Urinary bladder (tissue), 4 donors: ENCODE measurements around the gene COL4A3. TPM values are rescaled to one million over a fixed set of nuclear protein-coding genes. Genes with fewer than 3 reads are reported as not detected.
"Not testable (repeated sequence)": the region's sequence is repeated elsewhere in the genome, so short reads cannot be mapped to it uniquely, and the experiment has no call there.

Experiments used
- DNase-seq: peaks from one replicate; pipeline ENCODE4 v3.0.0-alpha.2; 2015; ENCODE audit errors: extremely low spot score
- H3K27ac ChIP-seq: one replicate; pipeline ENCODE4 v1.5.1; 2013; ENCODE audit warnings: low read depth, mild to moderate bottlenecking, moderate library complexity
- H3K36me3 ChIP-seq: one replicate; pipeline ENCODE4 v1.6.1; 2013; ENCODE audit warnings: mild to moderate bottlenecking, moderate library complexity; ENCODE audit not compliant: insufficient read depth
- H3K4me1 ChIP-seq: one replicate; pipeline ENCODE4 v1.6.1; 2013; ENCODE audit warnings: mild to moderate bottlenecking, moderate library complexity; ENCODE audit not compliant: insufficient read depth
- H3K4me3 ChIP-seq: one replicate; pipeline ENCODE4 v1.5.1; 2013; ENCODE audit warnings: low read depth, low read length
- WGBS: extraction: QIAGEN DNeasy Blood & Tissue Kit; methylation state at CpG from one replicate; pipeline ENCODE4 v1.1.7; 2013; 5-methylcytosine and 5-hydroxymethylcytosine counted together
- polyA plus RNA-seq: library from polyadenylated mRNA; stranded (reverse); fragments of 200-250 nt; gene quantifications from one replicate; pipeline ENCODE4 v1.2.3, GENCODE V29; 2013
- total RNA-seq: library from RNA; depleted of rRNA; stranded (reverse); fragments of >200 nt; gene quantifications from one replicate; pipeline ENCODE4 v1.2.3, GENCODE V29; 2014
- donor health status: healthy with polysubstance abuse.
- donor health status: healthy.

The COL4A3 gene
- total and polyA plus RNA-seq, 2 donors, result 0.74 to 1.4 TPM

DNA sequence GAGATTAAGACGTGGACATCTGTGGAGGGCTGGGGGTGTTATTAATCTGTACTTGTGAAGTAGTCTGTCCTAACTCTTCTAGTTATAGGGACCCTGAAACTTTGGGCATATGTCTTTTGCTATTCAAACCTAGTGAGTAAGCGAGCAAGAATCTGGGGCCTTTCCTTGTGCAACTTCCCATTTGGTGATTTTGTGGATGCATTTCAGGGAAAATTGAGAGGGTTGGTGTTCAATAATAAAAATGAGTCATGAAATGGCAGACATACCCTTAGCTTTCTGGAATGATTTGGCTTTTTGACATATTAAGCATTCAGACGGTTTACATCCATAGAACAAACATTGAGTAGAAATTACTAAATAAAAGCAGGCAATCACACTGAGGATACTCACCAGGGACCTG, 17.4 kb upstream of the COL4A3 start:
- H3K36me3 ChIP-seq, result no peaks in the 10 kb centered on the region
- no peak overlapping the region for H3K4me3 ChIP-seq
- H3K4me1 ChIP-seq, result no peaks in the 10 kb centered on the region
- H3K27ac ChIP-seq, result no peak overlapping the region
- 80% methylated on average over 3 of the region's 3 CpGs for WGBS
- no peak for DNase-seq

DNA sequence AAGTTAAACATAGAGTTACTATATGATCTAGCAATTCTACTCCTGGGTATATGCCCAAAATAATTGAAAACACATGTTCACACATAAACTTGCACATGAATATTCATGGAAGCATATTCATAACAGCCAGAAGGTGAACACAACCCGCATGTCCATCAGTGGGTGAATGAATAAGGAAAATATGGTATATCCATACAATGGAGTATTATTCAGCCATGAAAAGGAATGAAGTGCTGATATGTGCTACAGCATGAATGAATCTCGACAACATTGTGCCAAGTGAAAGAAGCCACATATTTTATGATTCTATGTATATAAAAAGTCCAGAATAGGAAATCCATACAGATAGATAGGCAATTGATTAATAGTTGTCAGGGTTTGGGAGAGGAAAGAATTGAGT, 16.3 kb upstream of the COL4A3 start:
- Histone ChIP-seq H3K27ac (no peak overlapping the region), H3K4me1 (no peaks in the 10 kb centered on the region), H3K4me3 (no peak overlapping the region), H3K36me3 (no peaks in the 10 kb centered on the region)
- DNase-seq, result no peak
- 78% methylated on average over 2 of the region's 2 CpGs for WGBS

DNA sequence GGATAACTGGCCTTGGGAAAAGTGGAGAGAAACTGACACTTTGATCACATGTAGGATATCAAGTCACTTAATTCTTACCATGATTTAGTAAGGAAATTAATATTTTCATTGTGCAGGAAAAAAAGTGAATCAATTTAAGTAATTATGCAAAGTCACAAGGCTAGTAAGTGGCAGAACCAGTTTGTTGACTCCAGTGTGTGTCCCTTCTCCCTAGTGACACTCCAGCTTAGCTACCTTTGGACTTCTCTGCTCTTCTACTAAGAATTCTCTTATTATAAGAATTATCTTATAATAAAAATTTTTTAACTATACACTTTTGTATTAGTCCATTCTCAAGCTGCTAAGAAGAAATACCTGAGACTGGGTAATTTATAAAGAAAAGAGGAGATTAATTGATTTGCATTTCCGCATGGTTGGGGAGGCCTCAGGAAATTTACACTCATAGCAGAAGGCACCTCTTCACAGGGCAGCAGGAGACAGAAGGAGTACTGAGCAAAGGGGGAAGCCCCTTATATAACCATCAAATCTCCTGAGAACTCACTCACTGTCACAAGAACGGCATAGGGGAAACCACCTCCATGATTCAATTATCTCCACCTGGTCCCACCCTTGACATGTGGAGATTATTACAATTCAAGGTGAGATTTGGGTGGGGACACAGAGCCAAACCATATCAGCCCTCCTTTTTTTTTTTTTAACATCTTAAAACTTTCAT, 14.0 kb upstream of the COL4A3 start:
- 94% methylated on average over 2 of the region's 2 CpGs for WGBS
- H3K4me3 ChIP-seq, result no peak overlapping the region
- H3K27ac ChIP-seq, result no peak overlapping the region
- no peak for DNase-seq
- no peaks in the 10 kb centered on the region for H3K4me1 ChIP-seq
- H3K36me3 ChIP-seq, result no peaks in the 10 kb centered on the region

DNA sequence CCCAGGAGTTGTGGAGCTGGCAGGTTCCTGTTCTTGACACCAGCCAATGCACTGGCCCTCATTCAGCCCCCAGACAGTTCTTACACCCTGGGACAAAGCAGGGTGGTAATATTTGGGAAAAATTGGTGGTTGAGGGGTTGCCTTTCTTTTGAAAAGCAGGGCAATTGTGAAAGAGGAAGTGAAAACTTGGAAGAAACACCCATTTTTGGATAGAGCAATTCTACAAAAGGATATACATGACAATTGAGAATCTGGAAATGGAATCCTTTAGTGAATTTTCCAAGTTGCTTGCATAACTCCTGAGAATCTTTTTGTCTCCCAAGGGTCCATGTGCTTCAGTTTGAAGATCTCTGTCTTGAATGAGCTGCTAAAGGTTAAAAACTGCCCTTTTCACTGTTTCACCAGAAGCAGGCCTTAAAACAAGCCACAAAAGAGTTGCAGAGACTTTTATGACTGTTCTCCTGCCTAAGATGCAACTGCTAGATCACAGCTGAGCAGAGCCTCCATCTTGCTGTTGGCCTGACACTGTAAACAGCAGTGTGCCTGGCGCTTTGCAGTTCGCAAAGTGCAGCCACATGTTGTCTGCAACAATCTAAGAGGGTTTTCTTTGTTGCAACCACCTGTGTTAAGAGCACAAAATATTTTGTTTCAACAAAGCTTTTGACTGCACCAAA, 12.2 kb upstream of the COL4A3 start:
- H3K36me3 ChIP-seq, result no peaks in the 10 kb centered on the region
- 84% methylated on average over 2 of the region's 2 CpGs for WGBS
- no peak overlapping the region for H3K27ac ChIP-seq
- H3K4me1 ChIP-seq, result no peaks in the 10 kb centered on the region
- H3K4me3 ChIP-seq, result no peak overlapping the region
- no peak for DNase-seq

DNA sequence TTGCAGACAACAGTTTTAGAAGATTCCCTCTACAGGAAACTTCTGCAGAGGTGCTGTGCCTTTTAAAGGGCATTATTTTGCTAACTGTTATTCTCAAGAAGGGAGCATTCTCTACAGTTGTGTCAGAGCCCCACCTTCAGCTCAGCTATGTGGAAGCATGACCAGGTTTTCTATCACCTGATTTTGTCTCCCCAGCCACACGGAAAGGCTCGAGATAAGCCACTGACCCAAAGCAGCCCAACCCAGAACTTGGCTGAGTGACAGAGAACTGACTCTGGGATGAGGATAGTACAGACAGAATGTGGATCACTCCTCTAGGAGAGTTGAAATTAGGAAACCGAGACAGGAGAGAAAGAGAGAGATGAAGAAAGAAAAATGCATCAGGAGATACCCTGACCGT, 11.1 kb upstream of the COL4A3 start:
- no peak for DNase-seq
- no peaks in the 10 kb centered on the region for H3K36me3 ChIP-seq
- 68% methylated on average over 4 of the region's 4 CpGs for WGBS
- no peaks in the 10 kb centered on the region for H3K4me1 ChIP-seq
- no peak overlapping the region for H3K4me3 ChIP-seq
- no peak overlapping the region for H3K27ac ChIP-seq

DNA sequence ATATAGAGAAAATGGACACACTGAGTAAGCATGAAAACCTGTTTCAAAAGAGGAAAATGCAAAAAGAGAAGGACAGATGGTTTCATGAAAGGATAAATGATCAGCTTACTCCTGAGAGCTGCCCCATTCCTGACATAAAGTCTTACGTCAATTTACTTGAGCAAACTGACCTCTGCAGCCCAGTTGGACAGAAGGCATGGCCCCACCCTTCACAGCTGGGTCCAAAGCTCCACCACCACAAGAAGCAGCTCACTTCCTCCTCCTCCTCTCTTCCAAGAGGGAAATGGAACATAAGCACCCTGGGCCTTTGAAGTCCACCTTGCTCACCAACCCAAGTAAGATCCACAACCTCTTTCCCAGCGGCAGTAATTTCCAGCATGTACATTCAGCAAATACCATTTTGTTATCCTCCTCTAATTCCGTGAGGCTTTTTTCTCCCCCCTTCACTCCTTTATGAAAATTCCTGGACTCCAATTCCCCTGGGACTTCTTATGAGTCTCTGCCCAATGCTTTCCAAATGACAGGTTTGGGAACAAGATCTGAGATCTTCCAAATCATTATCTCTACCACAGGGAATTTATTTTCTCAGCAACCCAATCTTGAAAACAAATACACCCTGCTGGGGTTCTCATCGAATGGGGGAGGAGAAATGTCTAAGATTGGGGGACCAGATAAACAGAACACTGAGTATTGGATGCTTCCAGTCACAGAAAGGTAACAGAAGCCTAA, 10.5 kb upstream of the COL4A3 start:
- no peak overlapping the region for H3K27ac ChIP-seq
- DNase-seq, result no peak
- 63% methylated on average over 4 of the region's 4 CpGs for WGBS

DNA sequence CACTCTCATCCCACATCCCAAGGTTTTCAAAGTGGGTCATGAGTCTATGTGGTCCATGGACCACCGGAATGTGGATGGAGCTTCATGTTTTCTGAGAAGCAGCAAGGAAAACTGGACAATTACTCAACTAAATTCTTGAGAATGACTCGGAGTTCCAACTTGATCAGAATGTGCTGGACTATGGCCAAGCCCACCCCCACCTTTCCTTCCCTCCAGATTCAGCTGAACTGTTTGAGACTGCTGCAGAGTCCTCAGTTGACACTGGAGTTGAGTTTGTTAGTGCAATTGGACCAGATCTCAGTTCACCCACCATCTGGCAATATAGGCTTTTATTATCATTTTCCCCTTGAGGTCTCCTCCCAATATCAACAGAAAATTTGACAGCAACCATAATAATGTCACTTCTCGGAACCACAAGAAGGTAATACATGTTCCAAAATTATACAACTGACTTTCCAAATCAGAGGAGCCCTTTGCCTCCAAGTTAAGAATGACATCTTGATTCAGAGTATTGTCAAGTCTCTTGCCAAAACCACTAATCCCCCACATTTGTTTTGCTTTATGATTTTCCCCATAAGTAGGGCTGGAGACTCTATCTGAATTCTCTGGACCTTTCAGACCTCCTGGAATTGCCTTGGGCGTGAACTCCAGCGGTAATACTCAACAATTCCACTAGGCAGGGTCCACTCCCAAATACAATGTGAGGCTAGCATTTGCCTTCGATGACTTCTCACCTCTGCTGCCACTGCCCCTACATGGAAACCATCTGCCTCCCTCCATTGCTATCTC, 9.2 kb upstream of the COL4A3 start:
- 69% methylated on average over 6 of the region's 6 CpGs for WGBS
- H3K27ac ChIP-seq, result no peak overlapping the region
- no peaks in the 10 kb centered on the region for H3K36me3 ChIP-seq
- no peak overlapping the region for H3K4me3 ChIP-seq
- no peaks in the 10 kb centered on the region for H3K4me1 ChIP-seq
- DNase-seq, result no peak

More for the DNA sequence above, 10.5 kb upstream of the COL4A3 start:
- Histone ChIP-seq H3K4me3 (no peak overlapping the region), H3K36me3 (no peaks in the 10 kb centered on the region), H3K4me1 (no peaks in the 10 kb centered on the region)

DNA sequence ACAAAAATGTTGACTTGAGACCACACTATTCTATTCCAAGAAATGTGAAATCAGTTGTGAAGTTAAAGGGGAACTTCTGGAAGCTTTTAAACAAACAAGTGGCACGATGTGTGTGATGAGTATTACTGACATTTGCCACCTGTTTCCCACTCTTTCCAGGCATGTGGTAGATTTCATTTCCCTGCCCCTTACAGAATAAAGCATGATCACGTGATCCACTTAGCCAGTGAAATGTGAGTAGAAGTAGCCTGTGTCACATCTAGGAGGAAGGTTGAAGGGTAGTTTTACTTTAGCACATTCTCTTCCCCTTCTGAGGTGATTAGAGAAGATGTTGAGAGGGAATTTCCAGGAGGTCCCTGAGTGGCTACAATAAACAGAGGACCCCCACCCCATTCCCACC, 4.3 kb upstream of the COL4A3 start:
- Histone ChIP-seq H3K4me3 (no peak overlapping the region), H3K4me1 (no peaks in the 10 kb centered on the region), H3K27ac (no peak overlapping the region), H3K36me3 (no peaks in the 10 kb centered on the region)
- WGBS, result 35% methylated on average over 2 of the region's 2 CpGs
- DNase-seq, result no peak

DNA sequence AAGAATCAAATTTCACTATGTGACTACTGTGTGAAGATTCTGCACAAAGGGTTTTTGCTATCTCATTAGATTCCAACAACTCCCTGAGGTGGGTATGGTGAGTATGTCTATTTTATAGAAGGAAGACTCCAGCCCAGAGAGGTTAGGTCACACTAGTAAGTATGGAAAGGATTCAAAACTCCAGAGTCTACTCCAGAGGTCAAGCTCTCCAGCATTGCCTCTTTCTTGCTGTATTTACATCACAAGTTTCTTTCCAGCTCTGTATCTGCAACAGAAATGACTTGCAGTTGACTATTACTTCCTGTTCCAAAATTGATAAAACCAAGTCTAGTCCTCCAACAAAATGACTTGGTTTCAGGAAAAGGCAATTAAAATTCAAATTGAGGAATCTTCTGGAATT, 2.5 kb upstream of the COL4A3 start:
- DNase-seq, result no peak
- H3K27ac ChIP-seq, result no peak overlapping the region
- H3K36me3 ChIP-seq, result no peaks in the 10 kb centered on the region
- H3K4me1 ChIP-seq, result no peaks in the 10 kb centered on the region
- no peak overlapping the region for H3K4me3 ChIP-seq

DNA sequence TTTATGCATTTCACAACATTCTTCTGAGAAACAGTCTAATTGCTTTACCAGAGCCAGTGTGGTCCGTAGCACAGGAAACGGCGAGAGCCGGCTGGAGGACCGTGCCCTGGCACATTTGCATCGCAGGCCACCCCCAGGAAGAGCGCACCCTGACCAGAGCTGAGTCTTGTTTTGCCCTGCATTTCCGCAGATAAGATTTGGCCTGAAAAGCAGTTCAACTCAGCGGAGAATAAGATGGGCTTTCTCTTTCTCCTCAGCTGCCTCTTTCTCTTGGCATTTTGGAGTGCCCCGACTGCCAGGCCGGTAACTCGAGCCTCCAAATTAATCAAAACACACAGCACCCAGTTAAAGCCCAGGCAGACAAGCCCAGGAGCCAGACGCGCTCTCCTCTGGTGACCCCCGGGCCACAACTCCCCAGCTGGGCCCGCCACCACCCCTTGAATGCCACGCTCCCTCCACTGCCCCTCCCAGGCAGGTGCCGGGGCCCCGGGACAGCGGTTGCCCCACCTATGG, 883 bp upstream of the COL4A3 start:
- no peaks in the 10 kb centered on the region for H3K4me1 ChIP-seq
- no peak overlapping the region for H3K27ac ChIP-seq
- H3K4me3 ChIP-seq, result peak overlapping the region; percentile 46
- no peaks in the 10 kb centered on the region for H3K36me3 ChIP-seq
- DNase-seq, result no peak
- 2% methylated on average over 20 of the region's 20 CpGs for WGBS

DNA sequence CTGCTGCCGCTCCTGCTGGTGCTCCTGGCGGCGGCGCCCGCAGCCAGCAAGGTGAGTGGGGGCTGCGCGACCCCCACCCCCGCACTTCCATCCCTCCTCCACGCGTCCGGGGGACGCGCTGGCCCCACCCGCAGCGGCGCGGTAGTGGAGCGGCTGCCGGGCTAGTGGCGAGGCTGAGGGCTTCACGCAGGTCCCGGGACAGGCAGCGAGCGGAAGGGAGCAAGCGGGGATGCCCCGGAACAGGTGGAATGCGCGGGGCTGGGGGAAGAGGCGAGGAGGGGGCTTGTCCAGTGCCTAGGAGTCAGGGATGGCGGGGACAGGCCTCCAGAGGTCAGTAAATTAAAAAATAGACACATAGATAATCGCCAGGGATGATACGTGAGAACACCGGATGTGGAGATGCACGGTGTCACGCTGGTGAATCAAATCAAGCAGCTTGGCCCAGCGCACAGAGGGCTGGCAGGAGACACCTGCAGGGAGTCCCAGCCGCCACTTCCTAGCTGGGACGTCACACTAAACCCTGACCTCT, 403 bp downstream of the COL4A3 start:
- Histone ChIP-seq H3K36me3 (no peaks in the 10 kb centered on the region), H3K4me1 (no peaks in the 10 kb centered on the region), H3K4me3 (peak overlapping the region; percentile 46), H3K27ac (no peak overlapping the region)
- no peak for DNase-seq
- WGBS, result 3% methylated on average over 38 of the region's 38 CpGs

DNA sequence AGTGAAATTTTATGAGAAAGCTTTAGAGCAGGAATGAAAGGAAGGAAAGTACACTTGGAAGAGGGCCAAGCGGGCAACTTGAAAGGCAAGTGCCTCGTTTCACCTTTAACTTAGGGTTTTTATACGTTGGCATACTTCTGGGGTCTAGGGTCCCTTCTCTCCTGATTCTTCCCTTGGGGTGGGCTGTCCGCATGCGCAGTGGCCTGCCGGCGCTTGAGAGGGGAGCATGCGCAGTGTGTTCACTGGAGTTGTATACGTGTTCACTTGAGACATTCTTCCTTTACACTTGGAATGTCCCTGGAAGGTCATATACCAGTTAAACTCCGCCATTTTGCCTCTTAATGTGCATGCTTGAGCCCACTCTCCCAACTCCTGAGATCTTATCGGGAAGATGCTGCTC, 7.4 kb downstream of the COL4A3 start:
- H3K27ac ChIP-seq, H3K4me3 ChIP-seq, H3K36me3 ChIP-seq, DNase-seq, H3K4me1 ChIP-seq: not testable (repeated sequence)
- 91% methylated on average over 11 of the region's 11 CpGs for WGBS
